Measurements from ENCODE around the gene PRPF6.

The PRPF6 gene

DNA sequence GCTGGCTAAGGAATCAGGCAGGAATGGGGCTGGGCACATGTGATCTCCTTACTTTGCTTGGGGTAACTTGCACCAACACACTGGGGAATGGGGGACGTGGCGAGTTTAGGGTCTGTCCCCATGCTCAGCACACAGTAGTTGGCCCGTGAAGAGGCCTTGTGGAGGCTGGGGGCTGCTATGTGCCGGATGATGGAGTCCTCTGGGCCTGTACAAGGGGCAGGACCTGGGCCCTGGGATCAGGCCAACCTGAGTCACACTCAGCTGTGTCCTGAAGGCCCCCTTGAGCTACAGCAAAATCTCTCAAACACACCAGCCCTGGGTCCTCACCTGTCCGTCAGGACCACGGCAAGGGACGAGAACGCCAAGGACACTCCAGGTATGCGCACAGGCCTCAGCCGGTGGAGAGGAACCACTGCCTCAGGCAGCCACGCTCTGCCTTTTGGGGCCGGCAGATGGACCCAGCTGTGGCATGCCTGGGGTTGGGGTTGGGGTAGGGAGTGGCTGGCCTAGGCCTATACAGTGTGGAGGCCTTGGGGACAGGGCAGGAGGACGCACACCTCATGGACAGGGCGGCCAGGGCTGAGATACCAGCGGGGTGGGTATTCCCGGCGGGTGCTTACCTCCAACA, 35.8 kb upstream of the PRPF6 start:
- DNase-seq = no peak

DNA sequence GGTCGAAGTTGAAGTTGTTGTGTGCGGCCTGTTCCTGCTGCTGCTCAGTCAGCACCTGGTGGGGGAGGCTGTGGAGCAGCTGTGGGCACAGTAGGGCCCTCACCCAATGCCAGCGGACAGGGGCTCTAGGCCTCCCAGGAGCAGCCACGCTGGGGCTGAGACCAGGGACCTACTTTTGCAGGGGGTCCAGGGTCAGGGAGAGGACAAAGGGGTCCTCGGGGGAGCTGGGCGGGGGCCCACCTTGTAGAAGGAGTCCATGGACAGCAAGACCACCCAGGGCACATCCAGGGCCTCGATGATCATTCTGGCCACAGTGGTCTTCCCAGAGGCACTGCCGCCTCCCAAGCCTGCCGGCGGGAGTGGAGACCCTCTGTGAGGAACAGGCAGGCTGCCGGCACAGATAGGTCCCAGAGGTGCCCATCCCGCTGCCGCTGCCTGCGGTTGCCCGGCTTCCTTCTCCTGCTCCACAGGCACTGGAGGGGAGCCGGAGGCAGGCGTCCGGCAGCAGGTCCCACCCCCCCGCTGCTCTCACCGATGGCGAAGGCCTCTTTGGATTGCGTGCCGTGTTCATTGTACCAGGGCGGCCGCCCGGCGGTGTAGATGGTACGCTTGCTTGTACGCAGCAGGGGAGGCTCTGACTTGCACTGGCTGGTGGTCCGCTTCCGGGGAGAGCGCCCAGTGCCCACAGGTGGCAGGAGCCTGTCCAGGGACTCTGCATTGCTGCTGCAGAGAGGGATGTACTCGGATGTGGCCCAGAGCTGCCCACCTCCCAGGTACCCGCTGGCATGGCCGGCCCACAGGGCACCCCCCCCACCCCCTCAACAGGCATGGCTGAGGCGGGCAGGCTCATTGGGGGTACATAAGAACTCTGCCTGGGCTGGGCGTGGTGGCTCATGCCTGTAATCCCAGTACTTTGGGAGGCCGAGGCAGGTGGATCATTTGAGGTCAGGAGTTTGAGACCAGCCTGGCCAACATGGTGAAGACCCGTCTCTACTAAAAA, 34.7 kb upstream of the PRPF6 start:
- no peak for DNase-seq

GRCh38 chr20:63946986-63947637, 33.8 kb upstream of the PRPF6 start:
- no peak for DNase-seq

GRCh38 chr20:63947638-63948456, 33.1 kb upstream of the PRPF6 start:
- DNase-seq = peak in 40 of 58 donors; percentile 15 to 73 (median 42)

- DNase-seq = no peak
Observed at GRCh38 chr20:63950701-63951397, 30.1 kb upstream of the PRPF6 start.

DNA sequence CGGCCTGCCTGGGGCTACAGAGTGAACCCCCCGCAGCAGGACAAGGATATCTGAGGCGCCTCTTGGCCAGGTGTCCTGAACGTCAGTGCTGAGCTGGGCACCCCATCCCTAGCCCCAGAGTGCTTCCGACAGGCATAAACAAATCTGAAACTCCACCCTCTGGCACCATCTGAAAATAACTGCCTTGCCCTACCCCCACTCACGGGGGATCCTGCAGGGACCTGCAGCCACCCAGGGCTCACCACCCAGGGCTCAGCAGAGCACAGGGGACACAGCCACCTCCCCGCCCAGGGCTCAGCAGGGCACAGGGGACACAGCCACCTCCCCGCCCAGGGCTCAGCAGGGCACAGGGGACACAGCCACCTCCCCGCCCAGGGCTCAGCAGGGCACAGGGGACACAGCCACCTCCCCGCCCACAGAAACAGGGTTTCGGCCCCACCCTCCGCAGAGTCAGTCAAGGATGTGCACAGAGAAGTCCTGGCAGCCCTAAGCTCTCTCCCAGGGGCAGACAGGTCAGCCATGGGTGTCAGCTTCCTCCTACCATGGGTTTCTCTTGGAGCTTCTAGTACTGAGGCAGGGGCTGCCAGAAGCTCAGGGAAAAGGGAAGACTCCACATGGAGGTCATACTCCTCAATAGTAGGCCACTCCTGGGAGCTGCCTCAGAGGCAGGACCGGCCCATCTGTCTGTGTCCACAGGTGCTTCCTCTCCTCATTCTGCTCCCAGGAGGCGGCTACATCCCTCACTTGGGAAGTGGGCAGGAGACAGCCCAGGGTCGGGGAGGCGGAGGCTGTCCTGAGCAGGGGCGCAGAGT, 29.3 kb upstream of the PRPF6 start:
- DNase-seq = peak in 1 of 58 donors; percentile 12

- DNase-seq = no peak
Observed at GRCh38 chr20:63952210-63952535, 28.8 kb upstream of the PRPF6 start.

DNA sequence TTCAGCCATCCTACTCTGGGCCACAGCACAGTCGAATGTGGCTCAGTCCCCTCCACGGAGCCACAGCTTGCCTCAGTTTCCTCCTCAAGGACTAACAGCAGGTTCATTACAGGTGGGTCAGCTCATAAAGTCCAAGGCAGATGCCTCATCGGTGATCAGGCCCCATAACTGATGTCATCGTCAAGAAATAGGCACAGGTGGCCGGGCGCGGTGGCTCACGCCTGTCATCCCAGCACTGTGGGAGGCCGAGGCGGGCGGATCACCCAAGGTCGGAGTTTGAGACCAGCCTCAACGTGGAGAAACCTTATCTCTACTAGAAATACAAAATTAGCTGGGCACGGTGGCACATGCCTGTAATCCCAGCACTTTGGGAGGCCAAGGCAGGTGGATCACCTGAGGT, 28.2 kb upstream of the PRPF6 start:
- no peak for DNase-seq

- DNase-seq = no peak
Observed at GRCh38 chr20:63953764-63954429, 27.0 kb upstream of the PRPF6 start.

DNA sequence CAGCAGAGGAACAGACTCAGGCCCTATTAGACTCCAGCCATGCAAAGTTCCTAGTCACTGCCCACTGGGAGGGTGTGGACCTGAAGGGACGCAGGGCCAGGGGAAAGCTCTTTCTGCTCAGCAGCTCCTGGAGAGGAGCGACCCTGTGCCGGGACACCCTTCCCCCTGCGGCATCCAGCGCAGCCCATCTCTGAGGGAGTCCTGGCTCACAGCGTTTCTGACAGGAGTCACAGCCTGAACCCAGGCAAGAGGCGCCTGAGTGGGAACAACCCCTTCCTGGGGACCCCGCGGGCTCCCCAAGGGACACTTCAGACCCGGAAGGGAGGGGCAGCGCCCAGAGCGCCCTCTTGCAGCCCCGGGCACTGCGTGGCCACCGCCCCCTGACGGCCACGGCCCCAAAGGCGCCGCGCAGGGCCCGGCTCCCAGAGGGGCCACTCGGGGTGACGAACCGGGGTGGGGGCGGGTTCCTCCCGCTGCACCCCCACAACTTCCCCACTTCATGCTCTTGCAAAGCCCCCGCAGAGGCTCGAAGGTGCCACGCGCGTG, 25.6 kb upstream of the PRPF6 start:
- DNase-seq = peak in 34 of 58 donors; percentile 23 to 68 (median 52)

GRCh38 chr20:63955827-63956663, 24.9 kb upstream of the PRPF6 start, which contains the start of gene UCKL1:
TSS of gene UCKL1 (minus strand) at chr20:63956416. CDS start at chr20:63956372, 44 bp downstream.
- DNase-seq = peak in 55 of 58 donors; percentile 37 to 98 (median 84)

GRCh38 chr20:63956664-63957003, 24.3 kb upstream of the PRPF6 start:
- peak in 2 of 58 donors; percentile 46 to 59 for DNase-seq

GRCh38 chr20:63957004-63957689, 23.8 kb upstream of the PRPF6 start:
- peak in 48 of 58 donors; percentile 13 to 80 (median 51) for DNase-seq

- DNase-seq = peak in 1 of 58 donors; percentile 31
Observed at GRCh38 chr20:63957690-63958441, 23.1 kb upstream of the PRPF6 start.

DNA sequence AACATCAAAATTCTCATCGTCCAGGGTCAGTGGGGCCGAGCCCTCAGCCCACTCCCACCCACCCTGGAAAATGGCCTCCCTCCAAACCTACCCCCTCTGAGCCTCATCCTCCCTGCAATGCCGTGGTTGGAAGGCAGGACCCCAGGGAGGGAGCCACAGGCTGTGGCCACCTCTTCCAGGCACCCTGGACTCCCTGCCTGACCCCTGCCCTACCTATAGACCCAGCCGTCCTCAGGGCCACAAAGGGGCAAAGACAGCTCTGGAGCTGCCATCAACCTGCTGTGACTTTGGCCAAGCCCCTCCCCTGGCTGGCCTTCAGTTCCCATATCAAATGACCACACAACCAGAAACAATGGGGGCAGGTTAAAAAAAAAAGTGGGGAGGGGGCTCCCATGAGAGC, 22.5 kb upstream of the PRPF6 start:
- DNase-seq = no peak

DNA sequence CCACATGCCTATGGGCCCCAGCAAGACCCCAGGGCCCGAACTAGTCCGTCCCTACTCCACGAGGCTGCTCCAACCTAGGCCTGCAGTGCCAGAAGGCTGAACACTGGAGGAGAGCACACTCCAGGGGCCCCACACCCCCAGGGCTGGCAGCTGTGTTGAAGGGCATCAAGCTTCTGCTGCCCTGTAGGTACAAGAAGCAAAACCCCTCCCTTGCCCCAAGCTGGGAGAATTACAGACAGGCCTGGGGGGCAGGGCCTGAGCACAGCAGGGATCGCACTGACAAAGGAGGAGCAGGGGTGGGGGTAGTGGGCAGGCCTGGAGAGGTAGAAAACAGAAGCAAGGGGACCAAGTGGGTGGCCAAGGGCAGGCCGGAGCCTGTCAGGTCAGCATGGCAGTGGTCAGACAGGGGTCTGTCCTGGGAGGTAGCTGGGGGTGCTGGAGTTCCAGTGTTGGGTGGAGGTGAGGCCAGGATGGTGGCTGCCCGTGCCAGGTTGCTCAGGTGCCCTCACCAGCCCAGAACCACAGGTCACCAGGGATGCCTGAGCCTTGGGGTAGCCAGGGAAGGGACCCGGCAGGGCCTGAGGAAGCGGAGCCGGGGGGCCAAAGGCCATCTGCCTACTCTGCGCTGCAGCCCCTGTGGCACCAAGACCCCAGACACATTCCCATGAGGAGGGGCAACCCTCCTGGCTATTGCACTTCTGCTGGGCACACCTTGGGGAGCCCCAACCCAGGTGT, 21.8 kb upstream of the PRPF6 start:
- no peak for DNase-seq

Data from anterior cingulate cortex (tissue), 58 donors.